Kasumi-1 (cell line): ENCODE results near the gene KCNJ1.
A peak's percentile ranks its signal among the peaks of the same experiment; 100 is the strongest.

Experiments used
- DNase-seq, 2 experiments: peaks; one replicate each; lab custom pipeline; 2025; lab: John Stamatoyannopoulos, UW

Gene KCNJ1

DNA sequence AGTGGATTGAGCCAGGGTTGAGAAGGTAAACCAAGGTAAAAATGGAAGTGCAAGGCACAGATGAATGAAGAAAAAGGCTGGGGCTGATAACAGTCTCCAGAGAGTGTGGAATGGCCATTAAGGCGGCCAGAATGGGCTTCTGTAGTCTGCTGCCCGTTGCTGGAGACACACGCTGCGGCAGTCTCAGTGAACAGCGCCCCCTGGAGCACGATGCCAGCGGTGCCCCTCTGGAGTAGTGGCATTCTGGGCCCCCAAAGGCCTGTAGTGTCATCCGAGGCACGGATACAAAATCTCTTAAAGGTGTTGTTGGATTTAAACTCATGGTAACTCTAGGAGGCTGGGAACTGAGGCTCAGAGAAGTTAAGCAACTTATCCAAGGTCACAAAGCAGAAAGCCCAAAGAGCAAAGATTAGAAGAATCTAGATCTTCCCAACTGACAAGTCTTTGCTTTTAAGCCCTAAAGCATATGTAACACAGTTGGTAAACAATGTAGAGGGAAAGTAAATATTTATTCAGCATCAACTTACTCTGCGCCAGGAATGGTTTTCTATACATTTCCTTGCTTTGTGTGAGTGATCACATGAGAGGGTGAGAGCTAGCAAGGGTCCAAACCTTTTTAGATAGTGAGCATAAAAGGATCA lies 18.2 kb downstream of the KCNJ1 start:
- peak; percentile 52 to 56 for DNase-seq

DNA sequence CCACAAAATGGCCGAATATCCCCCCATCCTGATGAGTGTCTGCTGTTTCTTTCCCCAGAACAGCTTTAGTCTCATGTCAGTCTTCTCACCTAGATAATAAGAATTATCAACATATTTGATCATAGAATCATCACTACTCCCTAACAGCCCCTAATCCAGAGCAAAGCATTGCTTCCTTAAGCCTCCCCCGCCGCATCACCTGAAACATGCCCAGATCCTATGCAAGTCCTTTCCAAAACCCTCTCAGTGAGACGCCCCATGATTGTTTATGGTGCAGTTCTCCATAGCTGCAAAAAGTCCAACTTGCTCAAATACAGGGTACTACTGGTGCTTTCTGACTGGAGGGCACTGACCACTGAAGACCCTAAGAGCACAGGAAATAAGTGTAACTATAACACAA lies 20.1 kb downstream of the KCNJ1 start:
- no peak for DNase-seq

DNA sequence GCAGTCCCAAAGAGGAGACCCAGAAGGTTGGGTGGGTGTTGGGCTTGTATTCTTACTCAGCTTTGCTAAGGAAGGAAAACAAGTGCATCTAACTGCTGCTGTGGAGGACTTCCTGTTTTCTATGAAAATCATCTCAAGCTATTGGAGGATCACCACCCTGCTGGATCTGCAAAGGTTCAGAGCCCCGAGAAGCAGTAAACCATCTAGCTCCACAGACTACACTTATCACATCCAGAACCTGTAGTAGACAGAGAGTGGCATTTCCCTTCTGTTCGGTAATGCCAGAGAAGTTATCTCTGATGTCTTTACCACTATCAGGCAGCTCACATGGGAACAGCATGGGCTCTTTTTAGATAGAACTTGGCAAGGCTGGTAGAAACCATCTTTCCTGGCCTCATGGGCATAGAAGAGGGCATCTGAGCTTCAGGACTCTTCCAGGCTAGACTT lies 21.7 kb downstream of the KCNJ1 start:
- DNase-seq, result peak in 1 of 2 experiments; percentile 29

DNA sequence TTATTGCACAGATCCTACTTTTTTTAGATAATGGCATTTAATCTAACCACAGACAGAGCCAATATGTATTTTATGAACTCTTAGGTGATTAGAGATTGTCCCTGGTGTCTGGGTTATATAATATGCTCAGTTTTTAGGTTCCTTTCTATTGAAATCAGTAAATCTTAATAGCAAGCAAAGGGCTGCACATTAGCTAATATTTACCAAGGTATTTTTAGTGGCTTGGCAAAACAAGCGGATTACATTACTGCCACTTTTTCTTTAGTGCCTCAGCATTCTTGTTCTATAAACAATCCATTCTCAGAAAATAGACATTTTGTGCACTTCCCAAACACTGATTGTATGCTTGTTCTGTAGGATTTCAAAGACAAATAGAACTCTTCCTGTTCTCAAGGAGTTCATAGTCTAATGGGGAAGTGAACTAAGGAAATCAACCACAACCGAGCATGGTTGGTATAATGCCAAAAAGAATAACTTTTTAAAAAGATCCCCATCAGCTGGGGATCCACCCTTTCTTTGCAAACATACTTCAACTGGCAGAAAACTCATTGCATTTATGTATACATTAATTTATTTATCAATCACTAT lies 23.8 kb downstream of the KCNJ1 start:
- peak; percentile 44 to 58 for DNase-seq

DNA sequence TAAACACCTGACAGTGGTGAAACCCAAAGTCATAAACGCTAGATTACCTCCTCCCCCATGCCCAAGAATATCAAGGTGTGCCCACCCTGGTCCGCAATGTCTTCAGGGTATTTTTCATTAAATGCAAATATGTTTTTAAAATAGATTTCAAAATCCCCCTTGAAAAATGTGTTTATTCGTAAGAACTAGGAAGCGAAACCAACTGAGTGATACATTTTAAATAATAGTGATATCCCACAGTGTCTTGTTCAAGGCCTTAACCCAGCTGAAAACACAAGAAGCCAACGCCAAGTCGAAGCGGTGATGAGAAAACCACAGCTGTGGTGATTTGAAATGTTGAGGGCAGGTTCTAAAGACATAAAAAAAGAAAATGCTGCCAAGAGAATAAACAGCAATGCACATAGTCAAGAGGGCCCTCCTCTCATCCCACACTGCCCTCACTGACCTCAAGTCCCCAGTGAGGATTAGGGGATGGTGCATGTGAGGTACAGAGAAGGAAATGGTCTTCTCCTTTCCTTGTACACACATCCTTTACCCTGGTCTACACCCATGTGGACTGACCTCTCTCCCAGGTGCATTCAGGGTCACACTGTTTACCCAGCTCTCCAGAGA lies 25.5 kb downstream of the KCNJ1 start:
- DNase-seq, result no peak

DNA sequence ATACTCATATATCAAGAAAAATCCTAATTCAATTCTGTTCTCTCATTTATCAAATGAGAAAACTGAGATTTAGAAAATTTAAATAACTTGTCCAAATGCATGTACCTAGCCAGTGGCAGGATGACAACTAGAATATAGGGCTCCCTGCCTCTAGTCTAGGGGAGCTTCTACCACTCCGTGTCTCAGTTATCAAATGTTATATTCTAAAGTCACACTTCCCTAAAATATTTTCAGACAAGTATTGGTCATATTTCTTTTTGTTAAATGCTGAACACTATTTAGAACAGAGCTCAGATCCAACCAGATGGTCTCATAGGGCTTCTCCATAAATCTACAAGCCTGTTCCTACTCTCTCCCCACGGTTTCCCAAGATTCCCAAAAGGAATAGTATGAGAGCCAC lies 26.3 kb downstream of the KCNJ1 start:
- DNase-seq, result no peak

DNA sequence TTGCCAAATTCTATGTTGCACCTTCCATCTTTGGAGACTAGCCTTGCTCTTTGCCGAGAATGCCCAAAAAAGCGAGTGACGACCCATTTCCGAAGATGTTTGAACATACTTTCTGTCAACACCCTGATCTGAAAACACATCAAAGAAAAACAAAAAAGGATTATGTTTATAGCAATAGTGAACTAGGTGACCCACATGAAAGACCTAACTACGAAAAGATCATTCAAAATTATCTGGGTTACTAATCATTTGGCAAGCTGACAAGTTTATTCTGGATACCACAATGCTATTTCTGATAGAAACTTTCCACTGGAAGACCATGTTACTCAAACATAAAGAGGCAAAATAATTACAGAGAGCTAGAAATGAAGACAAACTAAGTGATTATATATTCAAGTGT lies 27.0 kb downstream of the KCNJ1 start:
- DNase-seq, result no peak

DNA sequence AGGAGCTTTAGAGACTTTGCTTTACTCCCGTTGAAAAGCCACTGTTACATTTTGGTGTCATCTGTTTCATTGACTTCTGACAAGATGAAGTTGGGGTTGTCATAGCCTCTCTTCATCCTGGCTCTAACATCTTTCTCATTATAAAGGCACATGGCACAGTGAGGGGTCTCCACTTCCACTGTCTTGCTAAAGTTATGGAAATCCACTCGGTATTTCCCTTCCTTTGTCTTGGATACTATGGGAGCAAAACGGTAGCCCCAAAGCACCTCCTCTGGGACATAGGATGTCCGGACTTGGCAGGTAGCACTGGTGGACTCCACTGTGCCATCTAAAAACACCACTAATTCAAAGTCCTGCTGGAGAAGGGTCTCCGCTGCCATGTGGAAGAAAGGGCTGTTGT lies 28.0 kb downstream of the KCNJ1 start:
- DNase-seq, result no peak

DNA sequence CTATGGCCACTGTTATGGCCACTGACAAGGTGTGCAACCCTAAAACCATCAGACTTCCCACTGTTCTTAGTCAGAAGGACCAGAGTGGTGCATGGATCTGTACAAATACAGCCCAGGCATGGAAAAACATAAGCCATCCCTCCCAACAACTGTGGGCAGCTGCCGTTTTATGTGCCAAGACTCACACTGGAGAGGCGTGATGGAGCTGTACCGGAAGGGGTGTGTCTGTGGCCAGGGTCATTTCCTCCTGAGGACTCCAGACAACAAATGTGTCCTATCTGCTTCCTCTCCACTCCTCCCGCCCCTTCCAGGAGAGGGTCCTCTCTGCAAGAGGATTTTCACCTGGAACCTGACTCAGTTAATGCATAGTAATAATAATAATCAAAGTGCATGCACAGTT lies 29.5 kb downstream of the KCNJ1 start:
- peak in 1 of 2 experiments; percentile 11 for DNase-seq

DNA sequence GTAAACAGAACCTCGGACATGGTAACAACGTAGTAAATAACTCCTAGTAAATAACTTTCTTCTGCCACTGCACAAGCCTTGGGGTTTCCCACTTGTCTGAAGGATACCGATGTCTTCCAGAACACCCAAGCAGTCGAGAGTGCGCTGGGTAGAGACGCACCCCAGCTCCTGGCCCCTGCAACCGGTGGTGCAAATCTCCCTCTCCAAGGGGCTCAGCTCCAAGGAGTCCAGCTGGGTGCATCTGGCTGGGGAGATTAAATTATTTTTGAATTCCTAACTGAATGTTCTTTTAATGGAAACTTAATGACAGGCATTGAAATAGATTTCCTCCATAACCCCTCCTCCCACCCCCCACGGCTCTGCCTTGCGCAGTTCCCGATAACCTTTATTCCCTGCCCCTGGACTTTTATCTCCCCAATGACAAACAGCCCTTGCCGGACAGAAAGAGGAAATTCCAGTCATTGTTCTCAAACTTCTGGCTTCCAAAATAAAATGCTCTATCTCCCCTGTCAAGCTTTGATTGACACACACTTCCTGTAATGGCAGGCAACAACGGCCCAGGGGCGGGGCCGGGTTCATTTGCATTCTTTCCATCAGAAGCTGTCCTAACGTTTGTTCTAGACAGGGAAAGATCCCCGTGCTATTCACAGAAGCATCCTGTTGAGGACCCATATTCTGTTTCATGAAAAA lies 31.2 kb downstream of the KCNJ1 start:
- no peak for DNase-seq

DNA sequence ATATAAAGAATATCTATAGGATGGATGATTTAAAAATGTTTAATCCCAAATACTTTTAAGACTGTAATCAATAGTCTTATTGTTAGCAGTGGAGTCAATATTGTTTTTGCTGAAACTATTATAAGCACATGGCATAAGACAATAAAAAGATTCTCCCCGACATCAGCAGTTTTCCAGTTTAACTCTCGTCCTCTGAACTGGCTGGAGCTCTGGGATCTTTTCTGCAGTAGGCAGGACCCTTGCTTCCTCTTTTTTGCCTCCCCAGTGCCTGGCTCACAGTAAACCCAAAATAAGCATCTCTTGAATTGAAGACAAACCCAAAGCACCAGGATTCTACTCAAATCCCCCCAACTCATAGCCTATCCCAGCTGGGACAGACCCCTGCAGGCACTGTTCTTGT lies 32.9 kb downstream of the KCNJ1 start:
- DNase-seq, result peak in 1 of 2 experiments; percentile 42

DNA sequence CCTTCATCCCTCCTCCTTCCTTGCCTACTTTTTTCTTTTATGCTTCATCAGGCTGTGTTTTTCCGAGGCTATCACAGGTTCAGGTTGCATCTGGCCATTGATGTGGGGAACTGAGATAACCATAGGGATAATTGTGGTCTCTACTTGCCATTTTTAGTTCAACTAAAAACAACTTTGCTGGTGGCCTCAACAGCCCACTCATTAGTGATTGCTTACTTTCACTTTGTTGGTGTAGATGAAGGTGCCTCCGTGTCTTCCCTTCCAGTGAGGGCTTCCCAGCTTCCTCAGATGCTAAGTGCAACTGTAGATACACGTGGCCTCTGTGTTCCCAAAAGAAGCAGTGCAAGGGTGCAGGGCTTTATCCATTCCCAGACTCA lies 35.0 kb downstream of the KCNJ1 start:
- no peak for DNase-seq

DNA sequence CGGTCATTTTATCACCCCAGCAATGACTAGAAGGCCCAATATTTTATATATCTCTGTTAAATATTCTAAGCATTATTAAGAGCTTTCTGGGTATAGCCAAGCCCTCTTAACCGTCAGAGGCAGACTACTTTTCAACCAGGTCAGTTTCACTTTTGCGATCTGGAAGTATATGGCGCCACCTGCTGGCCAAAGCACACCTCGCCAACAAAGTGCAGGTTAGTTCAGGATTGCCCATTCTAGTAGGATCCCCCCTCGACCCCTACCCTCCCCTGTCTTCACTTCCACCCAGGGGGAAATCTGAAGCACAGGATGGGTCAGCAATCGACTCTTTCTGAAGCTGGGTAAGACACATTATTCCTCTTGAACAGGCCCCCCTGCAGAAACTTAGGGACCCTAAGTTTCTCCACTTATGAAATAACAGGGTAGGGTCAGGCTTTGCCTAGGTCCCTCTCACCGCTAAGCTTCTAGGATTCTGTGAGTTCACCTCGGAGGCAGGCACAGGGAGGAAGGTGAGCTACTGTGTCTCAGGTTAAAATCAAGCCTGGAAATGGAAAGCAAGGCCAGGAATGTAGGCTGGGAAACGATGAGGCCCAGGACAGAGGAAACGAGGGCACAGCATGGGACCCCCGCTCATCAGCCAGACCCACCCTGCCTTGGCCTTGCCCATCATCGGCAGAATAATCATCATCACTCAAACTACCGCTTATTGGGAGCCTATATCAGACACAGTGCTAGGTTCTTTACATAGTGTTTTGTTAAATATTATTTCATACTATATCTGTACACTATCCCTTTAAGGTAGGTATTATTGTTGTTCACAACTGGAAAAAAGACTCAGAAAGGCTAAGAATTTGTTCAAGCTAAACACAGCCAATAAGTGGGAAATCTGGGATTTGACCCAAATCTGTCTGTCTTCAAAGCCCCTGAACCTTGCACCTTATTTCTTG lies 35.6 kb downstream of the KCNJ1 start:
- peak; percentile 88 to 90 for DNase-seq

DNA sequence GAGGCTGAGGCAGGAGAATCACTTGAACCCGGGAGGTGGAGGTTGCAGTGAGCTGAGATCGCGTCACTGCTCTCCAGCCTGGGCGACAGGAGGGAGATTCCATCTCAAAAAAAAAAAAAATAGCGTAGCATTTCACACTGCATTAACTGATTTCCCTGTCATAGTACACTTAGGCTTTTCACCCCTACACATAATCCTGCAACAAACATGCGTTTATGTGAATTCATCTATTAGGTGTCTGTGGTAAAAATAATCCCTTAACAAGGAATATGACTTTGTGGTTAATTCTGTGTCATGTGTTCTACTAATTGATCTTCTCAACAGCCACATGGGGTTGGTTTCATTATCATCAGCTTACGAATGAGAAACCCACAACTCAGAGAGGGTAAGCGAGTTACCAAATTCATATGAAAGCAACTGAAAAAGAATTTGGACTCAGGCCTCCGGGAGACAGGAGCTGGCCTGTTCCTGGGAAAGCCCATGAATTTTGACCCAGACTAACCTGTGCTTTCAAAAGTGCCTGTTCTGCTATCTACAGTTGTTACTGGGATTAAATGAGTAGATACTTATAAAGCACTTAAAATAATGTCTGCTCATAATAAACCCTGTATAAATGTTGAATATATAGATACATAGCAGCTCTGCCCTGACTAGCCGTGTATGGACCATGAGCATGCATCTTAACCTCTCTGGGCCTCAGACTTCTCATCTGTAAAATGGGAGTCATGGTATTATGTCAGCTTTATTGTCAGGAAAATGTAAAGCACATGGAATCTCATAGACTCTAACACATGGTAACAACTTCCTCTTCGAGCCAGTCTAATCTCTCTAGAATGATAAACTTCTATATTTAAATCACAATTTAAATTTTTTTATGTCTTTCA lies 36.6 kb downstream of the KCNJ1 start:
- peak; percentile 85 to 90 for DNase-seq

DNA sequence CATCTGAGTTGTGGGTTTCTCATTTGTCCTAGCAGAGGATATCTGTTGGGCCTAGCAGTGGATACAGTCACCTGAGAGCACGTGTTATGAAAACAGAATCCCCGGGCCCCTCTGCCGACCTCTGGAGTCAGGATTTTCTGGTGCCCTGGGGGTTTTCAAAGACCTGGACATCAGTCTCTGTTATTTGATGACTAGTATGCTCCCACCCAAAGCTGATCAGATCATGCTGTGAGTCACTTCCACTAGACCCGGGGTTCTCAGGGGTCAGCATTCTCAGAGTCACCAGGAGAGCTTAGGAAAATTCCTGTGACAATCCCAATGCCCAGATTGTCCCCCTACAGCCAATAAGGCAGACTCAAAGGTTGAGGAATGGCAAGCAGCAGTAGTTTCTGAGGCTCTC lies 38.7 kb downstream of the KCNJ1 start:
- DNase-seq, result no peak

DNA sequence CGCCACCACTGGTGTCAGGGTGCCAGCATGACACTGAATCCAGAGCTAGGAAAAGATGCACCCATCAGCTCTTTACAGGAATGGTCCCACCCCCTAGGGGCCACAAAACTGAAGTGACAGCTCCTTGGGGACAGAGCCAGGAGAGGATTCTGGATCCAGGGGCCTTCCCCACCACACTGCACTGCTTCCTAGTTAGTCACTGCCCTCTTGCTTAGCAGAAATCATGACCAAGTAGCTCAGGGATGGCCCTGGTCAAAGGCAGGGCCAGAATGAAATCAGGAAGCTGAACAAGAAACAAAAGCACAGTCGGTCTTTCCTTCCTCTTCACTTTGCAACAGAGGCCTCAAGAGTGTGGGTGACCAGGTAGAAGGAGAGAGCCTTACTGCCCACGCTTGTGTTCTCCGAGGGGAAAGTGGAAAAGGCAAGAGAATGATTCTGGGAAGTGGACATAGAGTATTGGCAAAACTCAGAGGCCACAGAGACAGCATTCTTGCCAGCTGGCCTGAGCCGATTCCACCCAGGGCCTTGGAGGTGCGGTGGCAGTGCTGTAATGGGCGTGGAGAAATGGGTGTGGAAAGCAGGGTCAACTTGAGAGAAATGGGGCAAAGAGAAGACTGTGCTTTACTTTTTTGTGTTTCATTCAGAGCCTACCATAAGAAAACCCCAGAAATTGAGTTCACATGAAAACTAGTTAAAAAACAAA lies 39.8 kb downstream of the KCNJ1 start:
- DNase-seq, result no peak

DNA sequence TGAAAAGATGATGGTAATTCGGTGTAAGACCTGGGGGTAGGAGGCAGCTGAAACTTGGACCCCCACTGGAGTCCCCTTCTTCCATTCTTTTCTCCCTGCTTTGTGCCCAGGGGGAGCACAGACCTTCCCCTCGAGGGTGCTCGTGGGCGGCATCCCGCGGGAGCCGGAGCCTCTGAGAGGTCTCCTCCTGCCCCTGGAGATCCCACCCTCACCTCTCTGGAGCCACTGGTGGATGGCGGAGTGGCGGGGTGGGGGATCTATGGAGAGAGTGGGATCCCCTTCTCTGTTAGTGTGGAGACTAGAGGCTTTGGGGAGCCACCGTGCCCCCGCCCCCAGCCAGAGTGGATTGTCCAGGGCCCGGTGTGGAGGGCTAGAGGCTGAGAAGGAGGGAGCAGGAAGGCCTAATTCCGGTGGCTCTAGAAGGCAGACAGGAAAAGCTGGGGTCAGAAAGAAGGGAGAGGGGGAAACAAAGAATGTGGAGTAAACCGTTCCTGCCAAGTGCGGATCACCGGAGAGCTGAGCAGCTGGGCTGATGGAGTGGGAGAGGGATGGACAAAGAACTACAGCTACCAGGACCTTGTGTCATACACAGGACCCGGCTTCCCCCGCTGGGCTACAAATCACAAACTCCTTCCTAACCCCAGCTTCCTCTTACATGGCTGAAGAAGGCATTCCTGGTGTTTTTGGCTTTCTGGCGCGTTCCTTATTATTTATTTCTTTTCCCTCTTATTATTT lies 41.9 kb downstream of the KCNJ1 start:
- no peak for DNase-seq

DNA sequence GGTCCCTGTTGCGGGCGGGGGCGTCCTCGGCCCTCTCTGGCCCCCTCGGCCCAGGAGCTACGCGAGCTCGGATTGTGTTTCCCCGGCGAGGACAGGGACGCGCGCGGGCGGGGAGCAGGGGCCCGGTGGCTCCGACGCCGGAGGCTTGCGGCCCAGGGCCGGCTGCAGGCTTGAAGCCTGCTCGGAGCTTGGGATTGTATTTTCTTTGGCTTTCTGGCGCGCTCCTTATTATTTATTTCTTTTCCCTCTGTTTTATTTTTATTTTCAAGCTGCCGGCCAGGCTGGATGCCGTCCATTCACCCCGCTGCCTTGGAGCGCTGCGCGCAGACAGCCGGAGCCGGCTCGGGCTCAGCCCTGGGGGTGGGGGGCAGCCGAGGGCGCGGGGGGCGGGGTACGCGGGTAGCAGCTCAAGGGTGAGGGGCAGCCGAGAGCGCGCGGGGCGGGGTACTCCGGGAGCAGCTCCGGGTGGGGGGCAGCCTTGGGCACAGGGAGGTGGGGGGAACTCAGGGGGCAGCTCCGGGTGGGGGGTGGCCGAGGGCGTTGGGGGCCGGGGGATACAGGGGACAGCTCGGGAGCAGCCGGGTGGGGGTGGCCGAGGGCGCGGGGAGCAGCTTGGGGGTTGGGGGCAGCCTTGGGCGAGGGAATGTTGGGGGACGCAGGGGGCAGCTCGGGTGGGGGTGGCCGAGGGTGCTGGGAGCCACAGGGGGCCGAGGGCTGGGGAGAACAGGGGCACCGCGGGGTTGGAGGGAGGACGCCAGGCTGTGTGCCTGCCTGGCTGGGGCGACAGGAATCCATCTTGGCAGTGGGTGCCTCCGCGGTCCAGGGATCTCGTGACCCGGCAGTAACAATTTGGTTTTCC lies 42.7 kb downstream of the KCNJ1 start:
- DNase-seq, result no peak

DNA sequence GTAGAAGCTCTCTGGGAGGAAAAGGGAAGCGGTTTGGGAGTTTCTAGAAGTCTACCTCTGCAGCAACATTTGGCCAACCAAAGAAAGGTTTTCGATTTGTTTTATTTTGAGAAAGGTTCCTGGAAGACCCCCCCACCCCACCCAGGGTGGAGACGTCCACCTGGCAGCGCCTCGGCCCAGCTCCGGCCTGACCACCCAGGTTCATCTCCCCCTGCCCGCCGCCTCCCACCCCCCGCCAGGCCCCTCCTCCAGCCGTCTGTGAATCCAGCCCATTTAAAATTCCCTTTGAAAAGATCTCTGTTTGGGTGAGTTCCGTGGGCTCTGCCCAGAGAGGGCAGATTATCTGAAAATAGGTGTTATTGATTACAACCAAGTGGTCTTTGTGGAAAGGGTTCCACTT lies 43.3 kb downstream of the KCNJ1 start:
- DNase-seq, result no peak
